ENCODE data around the gene NBPF8. TPM values are rescaled to one million over a fixed set of nuclear protein-coding genes. Genes with fewer than 3 reads are reported as not detected.
"Not testable (repeated sequence)": the region's sequence is repeated elsewhere in the genome, so short reads cannot be mapped to it uniquely, and the experiment has no call there.

NBPF8 gene
- total and polyA plus RNA-seq, 8 donors: 2.9 to 17.9 (median 9.9) TPM

- DNase-seq: peak; percentile 27 to 50
- Histone ChIP-seq H3K4me3 (peak overlapping the region; percentile 58 to 65 (median 64)), H3K27ac (peak overlapping the region in 4 of 5 donors; percentile 77 to 89 (median 82))
- H3K4me1 ChIP-seq; H3K27me3 ChIP-seq; intact Hi-C loops (cut with DNase I; ENCODE audit: low total_unique reads); H3K36me3 ChIP-seq; H3K9me3 ChIP-seq: not testable (repeated sequence)
- TF ChIP-seq POLR2AphosphoS5 (IDR thresholded peaks at IDR 0.05): peak in 1 of 3 donors; percentile 33
- WGBS, 5 donors: 0 to 5% (median 2%) methylated on average over 12 to 20 of the region's 23 CpGs
Measured at GRCh38 chr1:120415492-120415961, 692 bp downstream of the NBPF8 start.

GRCh38 chr1:120425063-120425462 lies 10.2 kb downstream of the NBPF8 start:
- H3K27ac ChIP-seq; H3K4me3 ChIP-seq; H3K4me1 ChIP-seq; DNase-seq; intact Hi-C loops (cut with DNase I; ENCODE audit: low total_unique reads); H3K27me3 ChIP-seq; H3K9me3 ChIP-seq: not testable (repeated sequence)
- 59 to 72% (median 63%) methylated on average over 5 to 7 of the region's 7 CpGs for WGBS, 5 donors
- peaks cover 0 to 13% (median 8%) of the 10 kb centered on the region in 4 donors for H3K36me3 ChIP-seq

GRCh38 chr1:120431626-120432025 lies 16.8 kb downstream of the NBPF8 start:
- H3K4me3 ChIP-seq; H3K4me1 ChIP-seq; H3K27me3 ChIP-seq; H3K27ac ChIP-seq; DNase-seq; H3K36me3 ChIP-seq; H3K9me3 ChIP-seq; intact Hi-C loops (cut with DNase I; ENCODE audit: low total_unique reads): not testable (repeated sequence)
- 45 to 57% (median 46%) methylated on average over 2 to 3 of the region's 3 CpGs; no CpG with 5 or more reads in 2 of the 5 donors for WGBS, 5 donors

GRCh38 chr1:120433831-120434230 lies 19.0 kb downstream of the NBPF8 start:
- H3K9me3 ChIP-seq; DNase-seq; H3K27me3 ChIP-seq; H3K36me3 ChIP-seq; H3K4me1 ChIP-seq; intact Hi-C loops (cut with DNase I; ENCODE audit: low total_unique reads); H3K27ac ChIP-seq; H3K4me3 ChIP-seq: not testable (repeated sequence)
- WGBS, 5 donors: 95 to 99% (median 96%) methylated on average over 5 to 15 of the region's 18 CpGs

DNA sequence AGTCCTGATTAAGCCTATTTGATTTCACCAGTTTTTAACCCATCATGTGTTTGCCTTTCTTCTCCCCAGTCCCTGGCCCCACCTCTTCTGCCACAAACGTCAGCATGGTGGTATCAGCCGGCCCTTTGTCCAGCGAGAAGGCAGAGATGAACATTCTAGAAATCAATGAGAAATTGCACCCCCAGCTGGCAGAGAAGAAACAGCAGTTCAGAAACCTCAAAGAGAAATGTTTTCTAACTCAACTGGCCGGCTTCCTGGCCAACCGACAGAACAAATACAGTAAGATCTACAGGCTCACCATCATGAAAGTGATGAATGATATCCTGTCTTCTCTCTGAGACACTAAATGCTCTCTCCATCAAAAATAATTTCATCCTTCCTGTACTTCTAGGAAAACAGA lies 34.3 kb downstream of the NBPF8 start:
- H3K4me1 ChIP-seq; intact Hi-C loops (cut with DNase I; ENCODE audit: low total_unique reads); DNase-seq; H3K27ac ChIP-seq; H3K27me3 ChIP-seq; H3K36me3 ChIP-seq; H3K4me3 ChIP-seq; H3K9me3 ChIP-seq: not testable (repeated sequence)
- 24 to 50% (median 25%) methylated on average over 2 of the region's 5 CpGs for WGBS, 5 donors

Other genes starting within 250 kb of the NBPF8 start
- 10 to 100 TPM in 4 of 5 donors, 1 to 10 TPM in 1; 1.7 to 82.4 (median 22.3) TPM for gene SEC22B, start 238.5 kb upstream of the NBPF8 start, total RNA-seq
- 10 to 100 TPM; 11.4 to 18.9 (median 17.2) TPM for gene SEC22B, start 238.5 kb upstream of the NBPF8 start, polyA plus RNA-seq